ENCODE results near the gene ITGBL1.

Gene ITGBL1

DNA sequence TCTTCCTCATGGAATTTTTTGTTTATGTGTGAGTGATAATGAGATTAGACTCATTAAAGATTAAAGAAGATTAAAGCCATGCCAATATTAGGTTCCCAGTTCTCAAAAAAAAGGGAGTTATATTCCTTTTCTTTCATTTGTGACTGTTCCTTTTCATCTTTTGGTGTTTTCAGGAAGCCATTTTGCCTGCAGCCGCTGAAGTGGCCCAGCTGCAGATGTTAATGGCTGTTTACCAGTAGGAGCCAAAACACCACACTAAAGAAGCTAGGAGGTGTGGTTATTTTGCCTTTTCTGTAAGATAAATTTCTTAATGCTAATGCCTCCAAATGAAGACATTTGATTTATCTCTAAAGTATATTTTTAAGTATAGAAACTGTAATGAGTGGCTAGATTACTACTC lies 36.3 kb downstream of the ITGBL1 start:
- H3K36me3 ChIP-seq (ENCODE audit: control insufficient read depth, insufficient read depth, low read length) = no peaks in the 10 kb centered on the region
- H3K27me3 ChIP-seq (replicated peaks; ENCODE audit: control insufficient read depth, insufficient read depth, low read length) = no peaks in the 10 kb centered on the region
- no peak overlapping the region for H3K4me3 ChIP-seq (replicated peaks; ENCODE audit: low read depth, low read length)
- TF ChIP-seq CTCF (IDR thresholded peaks at IDR 0.05; ENCODE audit: insufficient read depth, low read length, poor library complexity, severe bottlenecking) = no peak
- DNase-seq (ENCODE audit: extremely low read depth, insufficient read length) = no peak

DNA sequence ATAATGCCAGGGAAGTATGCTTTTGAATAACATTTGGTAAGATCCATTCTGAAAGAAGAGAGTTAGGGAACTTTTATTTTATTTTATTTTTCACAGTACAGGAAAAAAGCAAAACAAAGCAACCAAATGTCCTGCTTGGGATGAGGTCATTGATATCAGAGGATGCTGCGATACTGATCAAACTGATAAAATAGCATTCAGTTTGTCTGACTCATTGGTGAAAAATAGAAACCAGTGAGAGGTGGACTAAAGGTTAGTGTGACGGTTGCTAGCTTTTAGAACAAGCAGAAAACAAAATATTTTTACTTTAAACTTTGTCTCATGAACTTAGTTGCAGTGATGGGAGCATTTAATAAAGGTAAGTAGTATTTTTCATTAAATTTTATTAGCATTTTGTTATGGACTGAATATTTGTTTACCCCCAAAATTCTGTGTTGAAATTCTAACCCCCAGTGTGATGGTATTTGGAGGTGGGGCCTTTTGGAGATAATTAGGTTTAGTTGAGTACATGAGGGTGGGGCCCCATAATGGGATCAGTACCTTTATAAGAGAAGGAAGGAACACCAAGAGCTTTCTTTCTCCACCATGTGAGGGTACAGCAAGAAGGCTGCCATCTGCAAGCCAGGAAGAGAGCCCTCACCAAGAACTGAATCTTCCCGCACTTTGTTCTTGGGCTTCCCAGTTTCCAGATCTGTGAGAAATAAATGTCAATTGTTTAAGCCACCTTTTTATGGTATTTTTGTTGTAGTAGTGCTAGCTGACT lies 37.3 kb downstream of the ITGBL1 start:
- Histone ChIP-seq H3K36me3 (ENCODE audit: control insufficient read depth, insufficient read depth, low read length) (no peaks in the 10 kb centered on the region), H3K4me3 (replicated peaks; ENCODE audit: low read depth, low read length) (no peak overlapping the region), H3K27me3 (replicated peaks; ENCODE audit: control insufficient read depth, insufficient read depth, low read length) (no peaks in the 10 kb centered on the region)
- TF ChIP-seq CTCF (IDR thresholded peaks at IDR 0.05; ENCODE audit: insufficient read depth, low read length, poor library complexity, severe bottlenecking) = no peak
- DNase-seq (ENCODE audit: extremely low read depth, insufficient read length) = no peak

GRCh38 chr13:101490406-101491015 lies 38.0 kb downstream of the ITGBL1 start:
- Histone ChIP-seq H3K4me3 (replicated peaks; ENCODE audit: low read depth, low read length) (no peak overlapping the region), H3K36me3 (ENCODE audit: control insufficient read depth, insufficient read depth, low read length) (no peaks in the 10 kb centered on the region), H3K27me3 (replicated peaks; ENCODE audit: control insufficient read depth, insufficient read depth, low read length) (no peaks in the 10 kb centered on the region)
- DNase-seq (ENCODE audit: extremely low read depth, insufficient read length) = no peak
- TF ChIP-seq CTCF (IDR thresholded peaks at IDR 0.05; ENCODE audit: insufficient read depth, low read length, poor library complexity, severe bottlenecking) = no peak

DNA sequence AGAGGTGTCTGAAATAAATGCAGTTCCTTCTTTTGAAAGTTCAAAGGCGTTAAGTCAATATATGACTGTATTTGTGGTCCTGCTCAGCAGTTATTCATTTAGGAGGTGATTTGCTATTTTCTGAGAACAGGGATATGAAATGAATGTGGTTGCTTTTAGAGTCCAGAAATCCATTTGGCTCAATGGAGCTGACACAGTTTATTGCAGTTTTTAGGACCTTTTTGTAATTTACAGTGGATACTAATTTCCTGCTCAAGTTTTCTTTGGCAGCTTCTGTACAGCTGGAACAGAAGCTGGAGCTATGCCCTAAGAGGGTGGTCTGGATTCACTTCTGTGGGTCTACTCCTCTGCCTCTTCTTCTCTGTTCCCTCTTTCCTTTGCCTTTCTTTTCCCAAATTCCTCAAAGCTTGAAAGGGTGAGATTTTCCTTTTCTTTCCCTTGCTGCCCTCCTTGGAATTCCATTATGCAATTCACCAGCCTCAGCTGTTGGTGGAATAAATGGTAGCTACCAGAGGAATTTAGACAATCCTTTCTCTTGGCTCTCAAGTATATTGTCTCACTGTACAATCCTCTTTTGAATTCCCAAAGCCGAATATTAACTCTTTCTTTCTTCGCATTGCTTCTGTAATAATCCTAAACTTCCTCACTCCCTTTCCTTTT lies 39.9 kb downstream of the ITGBL1 start:
- H3K27me3 ChIP-seq (replicated peaks; ENCODE audit: control insufficient read depth, insufficient read depth, low read length) = no peaks in the 10 kb centered on the region
- no peak for TF ChIP-seq CTCF (IDR thresholded peaks at IDR 0.05; ENCODE audit: insufficient read depth, low read length, poor library complexity, severe bottlenecking)
- no peak overlapping the region for H3K4me3 ChIP-seq (replicated peaks; ENCODE audit: low read depth, low read length)
- no peak for DNase-seq (ENCODE audit: extremely low read depth, insufficient read length)
- no peaks in the 10 kb centered on the region for H3K36me3 ChIP-seq (ENCODE audit: control insufficient read depth, insufficient read depth, low read length)

GRCh38 chr13:101493541-101493940 lies 41.1 kb downstream of the ITGBL1 start:
- Histone ChIP-seq H3K4me3 (replicated peaks; ENCODE audit: low read depth, low read length) (no peak overlapping the region), H3K36me3 (ENCODE audit: control insufficient read depth, insufficient read depth, low read length) (no peaks in the 10 kb centered on the region), H3K27me3 (replicated peaks; ENCODE audit: control insufficient read depth, insufficient read depth, low read length) (no peaks in the 10 kb centered on the region)
- no peak for DNase-seq (ENCODE audit: extremely low read depth, insufficient read length)
- no peak for TF ChIP-seq CTCF (IDR thresholded peaks at IDR 0.05; ENCODE audit: insufficient read depth, low read length, poor library complexity, severe bottlenecking)
